DMS153 (cell line): ENCODE measurements around the gene SENP1.

Experiments used
- DNase-seq: peaks from one replicate; lab custom pipeline; 2025; lab: John Stamatoyannopoulos, UW

SENP1 gene

DNA sequence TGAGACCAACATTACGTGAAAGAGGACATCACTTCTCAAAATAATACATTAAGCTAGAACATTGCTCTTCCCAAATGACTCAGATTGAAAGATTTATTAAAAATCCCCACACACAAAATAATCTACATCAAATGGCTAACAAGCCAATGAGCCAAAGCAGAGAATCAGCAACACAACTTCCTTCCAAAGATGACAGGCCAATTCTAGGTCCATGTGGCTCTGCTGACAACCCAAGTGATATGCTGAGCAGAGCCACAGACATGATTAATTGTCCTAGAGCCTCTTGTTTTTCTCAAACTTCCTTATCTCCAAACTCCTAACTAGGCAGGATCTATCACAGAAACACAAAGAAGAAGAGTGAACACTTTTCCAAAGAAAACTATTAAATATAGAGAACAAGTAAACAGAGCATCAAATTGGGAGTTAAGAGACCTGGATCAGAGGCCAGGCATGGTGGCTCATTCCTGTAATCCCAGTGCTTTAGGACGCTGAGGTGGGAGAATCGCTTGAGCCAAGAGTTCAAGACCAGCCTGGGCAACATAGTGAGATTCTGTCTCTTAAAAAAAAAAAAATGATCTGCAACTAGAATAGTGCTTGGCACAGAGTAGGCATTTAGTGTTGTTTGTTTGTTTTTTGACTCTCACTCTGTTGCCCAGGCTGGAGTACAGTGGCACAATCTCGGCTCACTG lies 38.5 kb downstream of the SENP1 start:
- DNase-seq, result no peak

DNA sequence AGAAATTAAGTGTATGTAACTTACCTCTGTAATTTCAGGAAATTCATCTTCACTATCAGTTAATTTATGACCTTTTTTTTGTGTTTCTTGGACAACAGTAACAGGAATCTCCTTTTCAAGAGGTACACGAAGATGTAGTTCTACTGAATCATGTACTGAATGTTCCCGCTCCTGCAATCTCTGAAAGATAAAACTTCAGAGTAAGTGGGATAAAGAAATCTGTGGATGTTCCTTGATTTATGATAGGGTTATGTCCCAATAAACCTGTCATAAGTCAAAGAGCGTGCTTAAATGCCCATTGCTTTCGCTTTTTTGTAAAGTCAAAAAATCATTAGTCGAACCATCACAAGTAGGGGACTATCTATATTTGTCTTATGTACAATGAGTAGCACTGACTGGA lies 40.8 kb downstream of the SENP1 start:
- no peak for DNase-seq

GRCh38 chr12:48063530-48063929 lies 42.3 kb downstream of the SENP1 start:
- DNase-seq, result no peak

GRCh38 chr12:48061938-48062719 lies 43.8 kb downstream of the SENP1 start:
- DNase-seq, result no peak

- DNase-seq, result no peak
Measured at GRCh38 chr12:48060474-48060873, 45.4 kb downstream of the SENP1 start.

- DNase-seq, result no peak
Measured at GRCh38 chr12:48058771-48059170, 47.1 kb downstream of the SENP1 start.

DNA sequence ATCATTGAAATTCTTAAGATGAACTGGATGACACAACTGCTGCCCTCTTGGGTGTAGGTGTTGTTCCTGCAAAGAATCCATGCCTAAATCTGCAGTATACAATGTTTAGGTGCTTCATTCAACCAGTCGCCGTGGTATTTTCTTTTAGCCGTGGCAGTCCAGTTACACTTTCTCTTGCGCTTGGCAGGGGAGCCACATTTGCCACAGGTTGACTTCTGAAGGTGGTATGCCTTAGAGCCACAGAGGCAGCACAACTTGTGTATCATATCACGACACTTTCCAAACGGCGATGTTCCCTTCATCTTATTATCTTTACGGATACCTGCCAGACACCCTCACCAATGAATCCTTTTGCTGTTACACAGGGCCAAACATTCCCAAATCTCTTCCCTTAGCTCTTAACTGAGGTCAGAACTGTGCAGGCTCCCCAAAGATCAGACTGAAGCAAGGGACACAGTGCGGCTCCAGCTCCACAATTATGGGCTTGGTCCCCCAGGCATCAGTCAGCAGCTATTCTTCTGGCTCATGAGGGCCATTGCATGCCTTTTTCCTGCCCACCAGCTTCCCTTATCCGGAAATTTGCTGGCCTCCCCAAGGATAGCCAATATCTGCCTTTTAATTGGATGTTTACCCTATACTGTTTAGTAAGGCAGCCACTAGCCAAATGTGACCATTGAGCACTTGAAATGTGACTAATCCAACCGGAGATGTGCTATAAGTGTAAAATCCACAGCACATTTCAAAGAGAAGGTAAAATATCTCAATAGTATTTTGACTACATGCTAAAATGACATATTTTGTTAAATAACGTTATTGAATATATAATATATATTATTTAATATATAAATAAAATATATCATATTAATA lies 50.7 kb downstream of the SENP1 start:
- DNase-seq, result no peak

GRCh38 chr12:48053883-48054282 lies 52.0 kb downstream of the SENP1 start:
- DNase-seq, result no peak

DNA sequence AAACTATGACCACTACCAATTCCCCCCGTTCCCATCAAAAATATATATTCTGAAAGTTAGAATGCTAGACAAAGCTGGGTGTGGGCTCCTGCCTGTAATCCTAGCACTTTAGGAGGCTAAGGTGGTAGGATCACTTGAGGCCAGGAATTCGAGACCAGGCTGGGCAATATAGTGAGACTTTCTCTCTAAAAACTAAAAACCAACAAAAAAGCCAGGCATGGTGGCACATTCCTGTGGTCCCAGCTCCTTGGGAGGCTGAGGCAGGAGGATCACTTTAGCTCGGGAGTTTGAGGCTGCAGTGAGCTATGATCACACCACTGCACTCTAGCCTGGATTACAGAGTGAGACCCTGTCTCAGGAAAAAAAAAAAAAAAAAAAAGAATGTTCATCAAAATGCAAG lies 52.8 kb downstream of the SENP1 start:
- no peak for DNase-seq

GRCh38 chr12:48051681-48052080 lies 54.2 kb downstream of the SENP1 start:
- DNase-seq, result no peak

DNA sequence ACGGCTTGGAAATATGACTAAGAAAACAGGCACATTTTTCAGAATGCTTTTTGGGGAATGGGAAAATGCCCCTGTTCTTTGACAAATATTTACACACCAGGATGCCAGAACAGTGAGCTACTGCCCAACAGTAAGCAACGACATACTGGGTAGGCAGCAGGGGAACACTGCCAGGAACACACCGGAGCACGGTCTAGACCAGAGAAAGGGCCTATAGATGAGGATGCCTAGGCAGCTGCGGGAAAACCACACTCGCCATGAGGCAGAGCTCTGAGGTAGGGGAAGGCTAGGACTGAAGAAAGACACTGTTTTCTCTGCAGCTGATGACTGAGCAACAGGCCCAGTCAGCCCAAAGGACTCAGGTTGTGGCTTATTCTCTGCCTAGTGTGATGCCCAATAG lies 55.7 kb downstream of the SENP1 start:
- DNase-seq, result no peak

- DNase-seq, result no peak
Measured at GRCh38 chr12:48045965-48046518, 59.8 kb downstream of the SENP1 start.

- DNase-seq, result no peak
Measured at GRCh38 chr12:48045061-48045846, 60.6 kb downstream of the SENP1 start.

DNA sequence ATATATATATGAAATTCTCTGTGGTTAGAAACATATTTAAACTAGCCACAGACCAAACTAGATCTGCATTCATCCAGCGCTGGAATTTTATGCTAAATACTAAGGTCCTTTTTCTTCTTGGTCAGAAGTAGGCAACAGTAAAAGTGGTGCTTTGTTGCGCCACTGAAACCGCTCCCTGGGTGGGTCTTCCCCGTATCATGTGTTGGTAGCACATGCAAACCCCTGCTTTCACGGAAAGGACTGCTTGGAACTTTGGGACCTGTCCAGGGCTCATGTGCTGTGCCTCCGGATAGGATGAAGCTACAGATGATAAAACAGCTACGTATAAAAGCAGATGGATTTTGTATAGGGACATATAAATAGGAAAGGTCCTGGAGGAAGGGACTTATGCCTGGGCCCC lies 61.5 kb downstream of the SENP1 start:
- DNase-seq, result no peak

- no peak for DNase-seq
Measured at GRCh38 chr12:48043771-48044170, 62.1 kb downstream of the SENP1 start.

GRCh38 chr12:48041591-48042423 lies 64.1 kb downstream of the SENP1 start:
- DNase-seq, result no peak

DNA sequence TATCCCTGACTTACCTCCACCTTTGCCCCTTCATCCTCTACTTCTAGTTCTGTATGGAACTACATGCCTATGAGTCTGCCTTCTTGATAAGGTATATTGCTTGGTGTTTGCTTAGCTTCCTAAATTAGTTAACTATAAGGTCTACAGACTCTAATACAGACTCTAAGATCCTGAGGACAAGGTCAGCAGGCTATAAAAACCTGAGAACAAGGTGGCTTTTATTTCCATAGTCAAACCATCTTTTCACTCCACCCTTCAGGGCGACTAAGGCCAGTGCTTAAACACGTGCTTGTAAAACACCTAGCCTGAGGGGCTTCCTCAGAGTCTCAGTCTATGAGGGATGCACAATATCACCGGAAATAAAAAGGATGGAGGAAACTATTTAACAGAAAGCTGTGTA lies 65.5 kb downstream of the SENP1 start:
- no peak for DNase-seq

GRCh38 chr12:48039151-48039550 lies 66.7 kb downstream of the SENP1 start:
- DNase-seq, result no peak

DNA sequence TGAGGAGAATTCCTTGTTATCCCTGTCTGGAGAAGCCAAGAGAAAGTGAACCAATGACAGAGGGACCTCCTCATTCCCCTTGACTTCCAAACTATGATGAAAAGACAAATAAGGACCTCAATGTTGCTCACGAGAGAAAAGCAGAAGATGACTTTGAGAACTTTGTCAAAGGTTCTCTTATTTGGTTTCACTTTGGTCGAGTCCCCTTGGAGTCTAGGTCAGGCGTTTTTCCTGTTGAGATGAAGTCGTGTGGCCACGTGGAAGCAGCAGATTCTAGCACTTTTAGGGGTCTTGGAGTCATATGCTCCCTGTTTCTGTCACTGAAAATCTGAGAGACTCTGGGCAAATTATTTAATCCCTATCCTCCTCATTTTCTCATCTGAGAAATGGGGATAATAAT lies 67.8 kb downstream of the SENP1 start:
- no peak for DNase-seq

DNA sequence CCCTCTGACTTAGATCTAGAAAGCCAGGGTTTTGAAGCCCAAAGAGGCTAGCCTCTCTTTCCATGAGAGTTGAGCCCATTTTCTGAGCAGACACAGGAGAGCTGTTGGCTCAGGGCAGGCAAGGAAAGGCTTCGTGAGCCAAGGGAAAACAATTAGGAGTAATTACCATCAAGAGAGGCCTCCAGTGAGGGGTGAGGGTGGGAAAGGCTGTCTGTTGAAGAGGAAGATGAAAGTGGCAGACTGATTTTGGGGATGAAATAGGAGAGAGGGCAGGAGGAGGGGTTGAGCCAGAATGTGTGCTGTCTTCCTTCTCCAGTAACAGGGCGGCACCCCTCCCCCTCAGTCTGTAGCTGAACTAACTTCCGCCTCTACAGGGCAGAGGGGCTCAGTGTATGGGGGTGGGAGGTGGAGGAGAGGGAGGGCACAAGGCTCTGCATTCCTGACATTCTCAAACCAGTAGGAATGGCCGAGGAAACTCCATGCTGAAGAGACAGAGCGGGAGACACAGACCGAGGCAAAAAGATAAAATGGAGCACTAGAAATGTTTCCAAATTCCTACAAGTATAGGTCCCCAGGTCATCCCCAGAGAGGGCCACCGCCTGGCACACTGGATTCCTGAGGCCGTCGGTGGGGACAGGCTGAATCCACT lies 68.5 kb downstream of the SENP1 start:
- DNase-seq, result no peak
